ENCODE results near the gene POM121. TPM values are rescaled to one million over a fixed set of nuclear protein-coding genes. Genes with fewer than 3 reads are reported as not detected.
"Not testable (repeated sequence)": the region's sequence is repeated elsewhere in the genome, so short reads cannot be mapped to it uniquely, and the experiment has no call there.

POM121 gene
- total RNA-seq, 1 donor = 6.3 TPM

DNA sequence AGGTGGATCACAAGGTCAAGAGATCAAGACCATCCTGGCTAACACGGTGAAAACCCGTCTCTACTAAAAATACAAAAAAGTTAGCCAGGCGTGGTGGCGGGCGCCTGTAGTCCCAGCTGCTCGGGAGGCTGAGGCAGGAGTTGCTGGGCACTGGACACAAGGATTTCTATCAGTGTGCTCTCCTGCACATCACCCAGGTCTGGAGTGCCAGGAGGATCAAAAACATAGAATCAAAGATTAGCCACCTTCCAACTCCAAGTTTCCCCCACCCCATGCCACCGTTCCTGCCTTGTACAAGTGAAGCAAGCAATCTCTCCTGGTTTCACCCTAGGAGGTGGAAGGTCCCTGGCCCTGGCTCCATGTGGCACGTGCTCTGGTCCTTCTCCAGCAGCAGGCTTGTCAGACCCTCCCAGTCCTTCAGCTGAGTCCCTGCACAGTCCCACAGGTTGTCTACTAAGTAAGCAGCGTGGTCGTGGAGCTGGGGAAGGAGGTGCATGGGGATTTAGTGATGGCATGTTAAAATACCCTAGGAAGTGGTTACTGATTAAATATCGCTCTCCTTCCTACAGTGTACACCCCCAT lies 73.1 kb downstream of the POM121 start:
- not testable (repeated sequence) for H3K4me3 ChIP-seq (ENCODE audit: low read depth, low read length); DNase-seq (ENCODE audit: low read depth)

Small RNA genes within 50 kb of the gene (small RNA-seq; reads per million reads assigned to genes)
- gene RF00019 = not detected

Other genes starting within 250 kb of the POM121 start
- 0.99 and 1.9 TPM in 2 replicates for gene TYW1B, start 96.9 kb upstream of the POM121 start, total RNA-seq (ENCODE audit: low replicate concordance)
- not detected in 2 replicates for gene TRIM74, start 44.4 kb downstream of the POM121 start, total RNA-seq (ENCODE audit: low replicate concordance)
- not detected in 2 replicates for gene SPDYE8, start 104.7 kb downstream of the POM121 start, total RNA-seq (ENCODE audit: low replicate concordance)
- gene SPDYE11, start 132.8 kb downstream of the POM121 start, total RNA-seq (ENCODE audit: low replicate concordance) = 0.08 TPM in 1 of 2 replicates, not detected in the other
- gene SPDYE9, start 160.9 kb downstream of the POM121 start, total RNA-seq (ENCODE audit: low replicate concordance) = 0.08 TPM in 1 of 2 replicates, not detected in the other

Data from fibroblast of the aortic adventitia (primary cell).